Measurements from ENCODE around the gene ATP6V0A1.
"Not testable (repeated sequence)": the region's sequence is repeated elsewhere in the genome, so short reads cannot be mapped to it uniquely, and the experiment has no call there.

ATP6V0A1 gene

DNA sequence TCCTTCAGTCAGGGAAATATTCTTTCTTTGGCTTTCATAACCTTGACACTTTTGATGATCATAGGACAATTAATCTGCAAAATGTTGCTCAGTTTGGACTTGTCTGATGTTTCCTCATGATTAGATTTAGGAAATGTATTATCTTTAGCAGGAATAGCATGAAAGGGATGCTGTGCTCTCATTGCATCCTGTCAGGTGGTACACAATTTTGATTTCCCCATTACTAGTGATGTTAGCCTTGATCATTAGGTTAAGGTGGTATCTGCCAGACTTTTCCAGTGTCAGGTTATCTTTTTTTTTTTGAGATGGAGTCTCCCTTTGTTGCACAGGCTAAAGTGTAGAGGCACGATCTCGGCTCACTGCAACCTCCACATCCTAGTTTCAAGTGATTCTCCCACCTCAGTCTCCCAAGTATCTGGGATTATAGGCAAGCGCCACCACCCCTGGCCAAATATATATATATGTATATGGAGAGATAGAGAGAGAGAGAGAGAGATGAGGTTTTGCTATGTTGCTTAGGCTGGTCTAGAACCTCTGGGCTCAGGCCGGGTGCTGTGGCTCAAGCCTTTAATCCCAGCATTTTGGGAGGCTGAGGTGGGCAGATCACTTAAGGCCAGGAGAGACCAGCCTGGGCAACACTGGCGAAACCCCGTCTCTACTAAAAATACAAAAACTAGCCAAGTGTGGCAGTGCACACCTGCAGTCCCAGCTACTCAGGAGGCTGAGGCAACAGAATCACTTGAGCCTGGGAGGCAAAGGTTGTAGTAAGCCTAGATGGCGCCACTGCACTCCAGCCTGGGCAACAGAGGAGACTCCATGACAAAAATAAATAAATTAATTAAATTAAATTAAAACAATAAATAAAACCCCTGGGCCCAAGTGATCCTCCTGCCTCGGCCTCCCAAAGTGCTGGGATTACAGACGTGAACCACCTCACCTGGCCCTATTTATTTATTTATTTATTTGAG lies 19.8 kb upstream of the ATP6V0A1 start:
- DNase-seq (ENCODE audit: low spot score), result no peak

- no peak for DNase-seq (ENCODE audit: low spot score)
Observed at GRCh38 chr17:42441371-42442195, 17.1 kb upstream of the ATP6V0A1 start.

DNA sequence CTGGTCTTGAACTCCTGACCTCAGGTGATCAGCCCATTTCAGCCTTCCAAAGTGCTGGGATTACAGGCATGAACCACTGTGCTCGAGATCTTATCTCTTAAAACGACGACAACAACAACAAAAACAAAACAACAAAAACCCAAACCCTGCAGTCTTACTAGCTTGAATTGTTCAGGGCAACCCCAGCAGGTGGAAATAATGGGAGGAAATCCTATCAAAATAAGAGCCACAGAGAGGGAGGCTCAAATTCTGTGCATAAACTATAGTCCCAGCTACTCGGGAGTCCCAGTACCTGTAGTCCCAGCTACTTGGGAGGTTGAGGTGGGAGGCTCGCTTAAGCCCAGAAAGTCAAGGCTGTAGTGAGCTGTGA lies 16.5 kb upstream of the ATP6V0A1 start:
- peak; percentile 37 for DNase-seq (ENCODE audit: low spot score)

DNA sequence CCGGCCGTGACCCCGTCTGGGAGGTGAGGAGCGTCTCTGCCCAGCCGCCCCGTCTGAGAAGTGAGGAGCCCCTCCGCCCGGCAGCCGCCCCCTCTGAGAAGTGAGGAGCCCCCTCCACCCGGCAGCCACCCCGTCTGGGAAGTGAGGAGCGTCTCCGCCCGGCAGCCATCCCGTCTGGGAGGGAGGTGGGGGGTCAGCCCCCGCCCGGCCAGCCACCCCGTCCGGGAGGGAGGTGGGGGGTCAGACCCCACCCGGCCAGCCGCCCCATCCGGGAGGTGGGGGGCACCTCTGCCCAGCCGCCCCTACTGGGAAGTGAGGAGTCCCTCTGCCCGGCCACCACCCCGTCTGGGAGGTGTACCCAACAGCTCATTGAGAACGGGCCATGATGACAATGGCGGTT lies 9.5 kb upstream of the ATP6V0A1 start:
- not testable (repeated sequence) for DNase-seq (ENCODE audit: low spot score)

GRCh38 chr17:42449838-42450237 lies 8.8 kb upstream of the ATP6V0A1 start:
- not testable (repeated sequence) for DNase-seq (ENCODE audit: low spot score)

DNA sequence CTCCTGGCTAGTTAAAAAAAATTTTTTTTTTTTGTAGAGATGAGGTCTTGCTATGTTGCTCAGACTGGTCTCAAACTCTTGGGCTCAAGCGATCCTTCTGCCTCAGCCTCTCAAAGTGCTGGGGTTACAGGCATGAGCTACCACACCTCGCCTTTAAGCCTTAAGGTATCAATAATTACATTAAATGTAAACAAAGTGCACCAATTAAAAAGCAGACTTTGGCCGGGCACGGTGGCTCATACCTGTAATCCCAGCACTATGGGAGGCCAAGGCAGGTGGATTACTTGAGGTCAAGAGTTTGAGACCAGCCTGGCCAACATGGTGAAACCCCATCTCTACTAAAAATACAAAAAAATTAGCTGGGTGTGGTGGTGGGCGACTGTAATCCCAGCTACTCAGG lies 7.4 kb upstream of the ATP6V0A1 start:
- not testable (repeated sequence) for DNase-seq (ENCODE audit: low spot score)

GRCh38 chr17:42453439-42453838 lies 5.2 kb upstream of the ATP6V0A1 start:
- no peak for DNase-seq (ENCODE audit: low spot score)

DNA sequence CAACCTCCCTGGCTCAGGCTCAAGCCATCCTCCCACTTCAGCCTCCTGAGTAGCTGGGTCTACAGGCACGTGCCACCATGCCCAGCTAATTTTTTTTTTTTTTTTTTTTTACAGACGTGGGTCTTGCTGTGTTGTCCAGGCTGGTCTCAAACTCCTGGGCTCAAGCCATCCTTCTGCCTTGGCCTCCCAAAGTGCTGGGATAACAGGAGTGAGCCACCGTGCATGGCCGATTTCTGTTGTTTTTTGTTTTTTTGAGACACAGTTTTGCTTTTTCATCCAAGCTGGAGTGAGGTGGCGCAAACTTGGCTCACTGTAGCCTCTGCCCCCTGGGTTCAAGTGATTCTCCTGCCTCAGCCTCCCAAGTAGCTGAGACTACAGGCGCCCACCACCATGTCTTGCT lies 3.7 kb upstream of the ATP6V0A1 start:
- DNase-seq (ENCODE audit: low spot score), result not testable (repeated sequence)

DNA sequence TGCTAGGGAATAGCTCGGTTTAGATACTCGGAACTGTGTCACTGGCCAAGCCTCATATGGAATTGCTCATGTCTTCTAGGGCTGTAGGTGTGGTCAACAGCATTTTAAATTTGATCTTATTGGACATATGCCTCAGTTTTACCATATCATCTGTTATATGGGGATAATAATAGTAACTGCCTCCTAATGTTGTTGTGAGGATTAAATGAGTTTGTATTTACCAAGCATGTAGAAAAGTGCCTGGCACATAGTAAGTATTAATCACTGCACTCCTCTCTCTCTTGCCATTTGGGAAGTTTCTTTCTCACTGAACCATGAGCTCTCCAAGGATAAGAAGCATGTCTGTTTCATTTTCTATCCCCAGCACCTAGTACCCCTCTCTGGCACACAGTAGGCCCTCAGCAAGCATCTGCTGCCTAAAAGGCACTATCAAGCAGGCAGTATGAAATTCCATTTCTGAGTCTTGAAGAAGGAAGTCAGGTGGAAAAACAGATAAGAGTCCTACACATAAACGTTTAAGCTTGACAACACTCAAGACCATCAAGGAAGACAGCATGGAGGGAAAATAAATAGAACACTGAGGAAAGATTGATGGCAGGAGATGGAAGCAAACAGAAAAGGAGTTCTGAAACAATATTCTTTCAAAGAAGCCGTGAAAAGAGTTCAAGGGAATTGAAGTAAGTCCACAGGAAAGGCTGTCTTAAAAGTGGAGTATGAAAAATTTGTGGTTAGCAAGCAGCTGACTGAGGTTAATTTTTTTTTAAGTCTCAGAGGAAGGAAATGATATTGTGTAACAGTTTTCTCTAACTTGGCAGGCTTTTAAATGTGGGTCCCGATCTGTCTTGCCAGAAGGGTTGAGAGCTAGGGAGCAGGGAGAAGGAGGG lies 2.2 kb upstream of the ATP6V0A1 start:
- no peak for DNase-seq (ENCODE audit: low spot score)

DNA sequence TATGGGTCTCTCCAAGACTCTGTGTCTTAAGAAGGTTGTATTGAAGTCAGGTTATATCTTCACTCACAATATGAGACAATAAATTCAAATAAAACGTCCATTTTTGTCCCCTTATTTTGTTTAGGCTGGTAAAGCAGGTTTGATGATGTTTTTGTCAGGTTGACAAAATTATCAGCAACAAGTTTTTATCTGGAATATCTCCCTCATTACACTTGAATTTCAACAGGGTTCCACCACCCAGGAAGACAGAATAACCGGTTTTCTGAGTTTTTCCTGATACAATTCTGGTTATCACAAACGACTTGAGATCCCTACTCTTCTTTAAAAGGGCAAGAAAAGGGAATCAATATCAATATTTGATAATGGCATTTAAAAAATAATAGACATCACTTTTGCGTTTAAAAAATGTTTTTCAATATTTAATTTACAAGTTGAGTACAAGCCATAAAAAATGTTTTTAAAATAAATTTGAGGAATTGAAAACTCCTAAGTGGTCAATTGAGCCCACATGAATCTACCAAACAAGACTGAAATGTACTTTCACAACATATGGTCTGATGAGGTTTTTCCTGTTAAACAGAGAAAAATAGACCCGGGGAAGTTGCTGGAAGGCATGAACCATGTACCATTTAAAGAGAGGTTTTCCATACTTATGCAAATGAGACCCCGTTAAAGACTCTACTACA lies 1.4 kb upstream of the ATP6V0A1 start:
- DNase-seq (ENCODE audit: low spot score), result no peak

DNA sequence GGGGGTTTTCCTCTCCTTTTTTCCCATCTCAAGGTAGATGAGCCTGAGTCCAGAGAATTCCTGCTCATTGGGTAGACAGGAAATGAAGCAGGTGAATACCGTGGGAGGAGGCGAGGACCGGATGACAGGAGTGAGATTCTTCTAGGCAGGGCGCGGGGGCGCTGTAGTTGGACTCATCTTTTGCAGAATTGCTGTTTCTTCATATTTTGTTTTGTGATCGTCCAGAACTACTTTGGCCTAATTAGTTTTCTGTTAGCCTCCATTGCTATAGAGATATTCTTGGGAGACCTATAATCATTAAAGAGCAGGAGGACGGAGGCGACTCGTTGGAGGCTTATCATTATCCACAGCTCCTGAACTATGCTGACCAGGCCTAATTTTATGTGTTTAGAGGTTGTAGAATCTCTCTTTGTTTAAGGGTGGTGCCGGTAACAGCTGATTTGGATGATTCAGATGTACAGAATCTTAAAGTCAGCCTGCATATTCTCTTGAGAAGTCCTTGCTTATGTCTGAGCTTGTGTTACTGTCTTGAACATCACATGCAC lies 650 bp downstream of the ATP6V0A1 start:
- DNase-seq (ENCODE audit: low spot score), result peak; percentile 52

GRCh38 chr17:42459801-42460281 lies 1.2 kb downstream of the ATP6V0A1 start:
- peak; percentile 31 for DNase-seq (ENCODE audit: low spot score)

GRCh38 chr17:42460371-42460770 lies 1.7 kb downstream of the ATP6V0A1 start:
- no peak for DNase-seq (ENCODE audit: low spot score)

- no peak for DNase-seq (ENCODE audit: low spot score)
Observed at GRCh38 chr17:42463976-42464400, 5.3 kb downstream of the ATP6V0A1 start.

DNA sequence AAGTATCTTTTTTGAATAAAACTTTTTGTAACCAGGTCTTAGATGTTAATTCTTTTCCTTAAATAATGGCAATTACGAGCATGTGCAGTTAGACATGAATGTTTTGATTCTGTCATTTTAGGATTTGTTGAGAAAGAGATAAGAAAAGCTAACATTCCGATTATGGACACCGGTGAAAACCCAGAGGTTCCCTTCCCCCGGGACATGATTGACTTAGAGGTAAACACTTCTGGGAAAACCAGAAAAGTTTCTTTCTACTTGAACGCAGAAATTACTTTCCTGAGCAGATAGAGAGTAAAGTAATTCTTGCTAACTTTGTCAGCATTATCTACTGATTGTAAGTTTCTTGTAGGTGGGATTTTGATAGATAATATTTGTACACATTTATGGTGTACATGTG lies 9.2 kb downstream of the ATP6V0A1 start:
- DNase-seq (ENCODE audit: low spot score), result no peak

- DNase-seq (ENCODE audit: low spot score), result no peak
Observed at GRCh38 chr17:42472709-42473521, 14.2 kb downstream of the ATP6V0A1 start.

DNA sequence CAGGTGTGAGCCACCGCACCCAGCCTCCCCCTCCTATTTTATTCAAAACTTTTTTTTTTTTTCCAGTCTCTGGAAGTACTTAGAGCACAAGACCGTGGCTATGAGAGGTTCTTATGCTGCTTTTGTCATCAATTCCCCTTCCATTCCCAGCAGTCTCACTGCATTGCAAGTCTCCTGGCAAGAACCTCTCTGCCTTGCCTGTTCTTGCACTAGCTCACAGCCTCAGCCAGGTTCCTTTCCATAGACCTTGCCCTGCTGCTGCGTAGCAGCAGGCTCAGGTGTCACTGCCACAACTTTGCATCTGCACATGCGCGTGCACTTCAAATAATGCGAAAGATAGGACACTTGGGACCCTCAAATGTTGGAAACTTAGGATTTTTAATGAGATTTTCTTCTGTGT lies 15.6 kb downstream of the ATP6V0A1 start:
- DNase-seq (ENCODE audit: low spot score), result no peak

DNA sequence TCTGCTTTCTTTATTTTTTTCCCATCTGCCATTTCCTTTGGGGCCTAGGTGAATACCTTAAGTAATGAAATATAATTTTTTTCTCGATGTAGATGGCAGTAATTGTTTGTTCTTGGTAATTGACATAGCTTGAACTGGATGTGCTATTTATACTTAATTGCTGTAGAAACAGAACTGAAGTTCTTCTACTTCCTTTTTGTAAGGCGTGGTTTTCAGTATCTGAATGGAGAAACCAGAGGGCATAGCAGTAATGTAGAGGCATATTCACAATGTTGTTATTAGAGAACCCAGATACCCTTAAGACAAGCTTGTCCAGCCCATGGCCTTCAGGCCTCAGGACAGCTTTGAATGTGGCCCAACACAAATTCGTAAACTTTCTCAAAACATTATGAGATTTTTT lies 16.4 kb downstream of the ATP6V0A1 start:
- DNase-seq (ENCODE audit: low spot score), result no peak

DNA sequence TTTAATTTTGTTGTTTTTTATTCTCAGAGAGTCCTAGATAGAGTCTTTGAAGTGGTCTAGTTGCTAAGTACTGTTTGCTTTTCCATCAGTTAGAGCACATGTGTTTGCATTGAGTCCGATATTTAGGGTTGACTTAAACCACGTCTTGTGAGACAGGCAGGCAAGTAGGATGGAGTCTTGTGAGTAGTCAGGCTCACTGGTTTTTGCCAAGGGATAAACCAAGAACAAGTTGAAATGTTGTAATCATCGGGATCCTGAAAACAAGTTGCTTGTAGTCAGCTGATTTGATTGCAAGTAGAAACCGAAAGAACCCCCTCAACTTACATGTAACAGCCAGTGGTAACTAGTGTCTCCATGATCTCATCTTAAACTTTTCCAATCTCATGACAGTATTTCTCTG lies 17.2 kb downstream of the ATP6V0A1 start:
- no peak for DNase-seq (ENCODE audit: low spot score)

DNA sequence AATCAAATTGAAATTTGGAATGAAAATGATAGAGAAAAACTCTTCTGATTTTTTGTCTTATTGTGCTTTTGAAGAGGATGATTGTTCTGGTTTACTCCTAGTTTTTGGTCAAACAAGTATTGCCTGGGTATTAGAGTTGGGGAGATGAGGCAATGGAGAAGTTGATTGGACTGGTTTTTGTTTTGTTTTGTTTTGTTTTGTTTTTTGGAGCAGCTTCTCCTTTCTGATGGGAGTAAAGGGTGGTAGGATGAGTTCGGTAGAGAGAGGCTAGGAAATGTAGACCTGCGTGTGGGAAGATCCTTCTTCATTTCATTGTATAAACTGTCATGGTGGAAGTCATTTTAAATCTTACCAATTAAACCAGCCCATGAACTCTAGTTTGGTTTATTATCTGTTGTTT lies 17.7 kb downstream of the ATP6V0A1 start:
- no peak for DNase-seq (ENCODE audit: low spot score)

Measured in iPS-NIHi11 (cell line).